GM12878 (cell line): ENCODE data around the gene KDM6B. TPM values are rescaled to one million over a fixed set of nuclear protein-coding genes. Genes with fewer than 3 reads are reported as not detected.

Experiments
- ATF3 ChIP-seq: IDR thresholded peaks from 2 replicates; pipeline ENCODE4 v1.6.1; 2011; ENCODE audit warnings: low read depth, mild to moderate bottlenecking, low read length, moderate library complexity, borderline replicate concordance; ENCODE audit errors: extremely low read depth
- CBFB ChIP-seq: IDR thresholded peaks from 2 replicates; pipeline ENCODE4 v1.6.1; 2016; ENCODE audit warnings: antibody characterized with exemption, low read depth
- E4F1 ChIP-seq: fragments of 450-650 bp; IDR thresholded peaks from 2 replicates; pipeline ENCODE4 v1.6.1; 2018; ENCODE audit warnings: borderline replicate concordance, mild to moderate bottlenecking; ENCODE audit not compliant: partially characterized antibody
- EED ChIP-seq: sonication (generic); IDR thresholded peaks from 2 replicates; pipeline ENCODE4 v1.6.1; 2016; ENCODE audit warnings: antibody characterized with exemption, low read depth
- FOS ChIP-seq: IDR thresholded peaks from 3 replicates; pipeline ENCODE4 v1.6.1; 2011; ENCODE audit warnings: borderline replicate concordance; ENCODE audit not compliant: insufficient read length; ENCODE audit errors: extremely low read depth
- FOXK2 ChIP-seq: fragments of 450-650 bp; IDR thresholded peaks from 2 replicates; pipeline ENCODE4 v1.6.1; 2017; ENCODE audit warnings: mild to moderate bottlenecking, moderate library complexity
- HDAC6 ChIP-seq: fragments of 200-600 bp; sonication (generic); IDR thresholded peaks from one replicate; pipeline ENCODE4 v1.8.0; 2017; ENCODE audit warnings: antibody characterized with exemption; ENCODE audit not compliant: unreplicated experiment
- KDM1A ChIP-seq: fragments of 200-600 bp; sonication (generic); IDR thresholded peaks from 2 replicates; pipeline ENCODE4 v1.6.1; 2016; ENCODE audit warnings: borderline replicate concordance
- NFIC ChIP-seq: IDR thresholded peaks from 2 replicates; pipeline ENCODE4 v1.6.1; 2012; ENCODE audit warnings: low read depth, mild to moderate bottlenecking, inconsistent platforms, low read length, moderate library complexity
- NFYB ChIP-seq: IDR thresholded peaks from 2 replicates; pipeline ENCODE4 v1.6.1; 2011; ENCODE audit warnings: low read depth, mild to moderate bottlenecking, low read length, improper control_type of control experiment, moderate library complexity; ENCODE audit not compliant: insufficient read depth
- NKRF ChIP-seq: fragments of 450-650 bp; conservative IDR thresholded peaks from 2 replicates; pipeline ENCODE4 v1.6.1; 2017; ENCODE audit warnings: mild to moderate bottlenecking, moderate library complexity
- POU2F2 ChIP-seq: IDR thresholded peaks from 3 replicates; pipeline ENCODE4 v1.6.1; 2011; ENCODE audit warnings: low read depth, mild to moderate bottlenecking, low read length, borderline replicate concordance
- RAD21 ChIP-seq: IDR thresholded peaks from 2 replicates; pipeline ENCODE4 v1.6.1; 2011; ENCODE audit warnings: mild to moderate bottlenecking, low read depth, low read length, moderate library complexity; ENCODE audit not compliant: insufficient read depth
- SREBF1 ChIP-seq: IDR thresholded peaks from 2 replicates; pipeline ENCODE4 v1.6.1; 2012; ENCODE audit warnings: mild to moderate bottlenecking, low read length
- YY1 ChIP-seq: IDR thresholded peaks from 2 replicates; pipeline ENCODE4 v1.6.1; 2011; ENCODE audit warnings: low read depth, mild to moderate bottlenecking, low read length
- ZNF207 ChIP-seq: fragments of 450-650 bp; IDR thresholded peaks from 2 replicates; pipeline ENCODE4 v1.6.1; 2014; ENCODE audit warnings: antibody characterized with exemption, mild to moderate bottlenecking, borderline replicate concordance
- polyA plus RNA-seq, 11 experiments: library from polyadenylated mRNA; depleted of rRNA in 4 of 11; unstranded in 6 of 11; stranded (reverse) in 5 of 11; fragments of >200 nt; fragmentation: Nextera tagmentation in 4 of 11; fragmentation: Illumina TruSeq in 1 of 11; extraction: Ambion mirVana in 4 of 11; extraction: Trizol in 1 of 11; gene quantifications; 1 replicate in 1 of 11; 2 replicates in 10 of 11; pipeline versions ENCODE4 v1.2.1 to v1.2.3, GENCODE V29; 2011 to 2016; ENCODE audit warnings: inconsistent platforms in 2 of 11, missing spikeins in 2 of 11, low read depth in 1 of 11
- total RNA-seq, 4 experiments: library from RNA; depleted of rRNA in 3 of 4; stranded (reverse); fragments of >200 nt in 3 of 4; fragmentation: Illumina TruSeq in 1 of 4; extraction: Trizol in 1 of 4; gene quantifications; 2 replicates each; pipeline versions ENCODE4 v1.2.1 to v1.2.3, GENCODE V29; 2013 to 2021
- TF ChIP-seq, protein P1 (sequence below): fragments of 450-650 bp; IDR thresholded peaks from 2 replicates; pipeline ENCODE4 v1.6.1; 2017; ENCODE audit warnings: borderline replicate concordance
- TF ChIP-seq, protein P2 (sequence below): fragments of 150-350 bp; IDR thresholded peaks from 2 replicates; pipeline ENCODE4 v1.6.1; 2014; ENCODE audit warnings: mild to moderate bottlenecking, low read depth, low read length
- TF ChIP-seq, protein P3 (sequence below): fragments of 450-650 bp; IDR thresholded peaks from 2 replicates; pipeline ENCODE4 v1.6.1; 2017; ENCODE audit warnings: low read depth, mild to moderate bottlenecking, moderate library complexity

Gene KDM6B
- total and polyA plus RNA-seq, 10 of the 15 experiments (the other 5 are each of a cell fraction or from before 2014, with no cell fraction given), result 0.05 to 33.5 (median 2.3) TPM

DNA sequence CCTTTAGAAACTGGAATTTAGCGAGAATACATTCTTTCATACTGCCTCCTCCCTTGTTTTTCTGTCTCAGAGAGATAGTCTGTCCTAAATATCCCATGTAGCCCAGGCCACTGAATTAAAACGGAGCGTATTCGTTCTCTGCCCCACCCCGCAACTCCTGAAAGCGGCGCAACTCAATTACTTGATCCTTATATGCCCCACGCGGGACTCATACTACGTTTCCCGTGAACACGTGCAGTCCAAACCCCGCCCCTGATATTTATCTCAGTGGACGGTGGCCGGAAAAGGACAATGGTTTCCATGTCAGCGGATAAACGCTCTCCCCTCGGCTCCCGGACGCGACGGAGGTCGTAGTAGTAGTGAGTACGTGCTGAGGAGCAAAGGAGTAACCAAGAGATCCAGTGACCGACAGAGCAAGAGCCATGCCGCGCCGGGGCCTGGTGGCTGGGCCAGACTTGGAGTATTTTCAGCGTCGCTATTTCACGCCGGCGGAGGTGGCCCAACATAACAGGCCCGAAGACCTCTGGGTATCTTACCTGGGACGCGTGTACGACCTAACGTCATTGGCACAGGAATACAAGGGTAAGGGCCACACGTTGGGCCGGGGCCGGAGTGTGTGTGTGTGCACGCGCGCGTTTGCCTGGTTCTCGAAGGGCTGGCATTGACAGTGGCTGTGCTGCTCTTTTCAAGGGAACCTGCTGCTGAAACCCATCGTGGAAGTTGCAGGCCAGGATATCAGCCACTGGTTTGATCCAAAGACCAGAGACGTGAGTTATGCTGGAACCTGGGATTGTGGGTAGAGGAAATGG is 23.9 kb downstream of the KDM6B start, which contains the start of gene CYB5D1 (continued):
- TF ChIP-seq NKRF (peak; percentile 97), KDM1A (no peak), NFIC (0 out of 2 replicates have a peak, but pooled peaks have one; percentile 1), YY1 (peak; percentile 40; the same call in 1 of the 2 replicates), CBFB (no peak), E4F1 (no peak), FOXK2 (peak; percentile 78), POU2F2 (peak; percentile 30; the same call in 1 of the 3 replicates), HDAC6 (no peak), RAD21 (no peak), NFYB (no peak), FOS (no peak), ZNF207 (no peak), SREBF1 (no peak), EED (no peak), ATF3 (no peak)
- TF ChIP-seq, protein P1, sequence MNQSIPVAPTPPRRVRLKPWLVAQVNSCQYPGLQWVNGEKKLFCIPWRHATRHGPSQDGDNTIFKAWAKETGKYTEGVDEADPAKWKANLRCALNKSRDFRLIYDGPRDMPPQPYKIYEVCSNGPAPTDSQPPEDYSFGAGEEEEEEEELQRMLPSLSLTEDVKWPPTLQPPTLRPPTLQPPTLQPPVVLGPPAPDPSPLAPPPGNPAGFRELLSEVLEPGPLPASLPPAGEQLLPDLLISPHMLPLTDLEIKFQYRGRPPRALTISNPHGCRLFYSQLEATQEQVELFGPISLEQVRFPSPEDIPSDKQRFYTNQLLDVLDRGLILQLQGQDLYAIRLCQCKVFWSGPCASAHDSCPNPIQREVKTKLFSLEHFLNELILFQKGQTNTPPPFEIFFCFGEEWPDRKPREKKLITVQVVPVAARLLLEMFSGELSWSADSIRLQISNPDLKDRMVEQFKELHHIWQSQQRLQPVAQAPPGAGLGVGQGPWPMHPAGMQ, result no peak
- TF ChIP-seq, protein P2, sequence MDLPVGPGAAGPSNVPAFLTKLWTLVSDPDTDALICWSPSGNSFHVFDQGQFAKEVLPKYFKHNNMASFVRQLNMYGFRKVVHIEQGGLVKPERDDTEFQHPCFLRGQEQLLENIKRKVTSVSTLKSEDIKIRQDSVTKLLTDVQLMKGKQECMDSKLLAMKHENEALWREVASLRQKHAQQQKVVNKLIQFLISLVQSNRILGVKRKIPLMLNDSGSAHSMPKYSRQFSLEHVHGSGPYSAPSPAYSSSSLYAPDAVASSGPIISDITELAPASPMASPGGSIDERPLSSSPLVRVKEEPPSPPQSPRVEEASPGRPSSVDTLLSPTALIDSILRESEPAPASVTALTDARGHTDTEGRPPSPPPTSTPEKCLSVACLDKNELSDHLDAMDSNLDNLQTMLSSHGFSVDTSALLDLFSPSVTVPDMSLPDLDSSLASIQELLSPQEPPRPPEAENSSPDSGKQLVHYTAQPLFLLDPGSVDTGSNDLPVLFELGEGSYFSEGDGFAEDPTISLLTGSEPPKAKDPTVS, result no peak
- TF ChIP-seq, protein P3, sequence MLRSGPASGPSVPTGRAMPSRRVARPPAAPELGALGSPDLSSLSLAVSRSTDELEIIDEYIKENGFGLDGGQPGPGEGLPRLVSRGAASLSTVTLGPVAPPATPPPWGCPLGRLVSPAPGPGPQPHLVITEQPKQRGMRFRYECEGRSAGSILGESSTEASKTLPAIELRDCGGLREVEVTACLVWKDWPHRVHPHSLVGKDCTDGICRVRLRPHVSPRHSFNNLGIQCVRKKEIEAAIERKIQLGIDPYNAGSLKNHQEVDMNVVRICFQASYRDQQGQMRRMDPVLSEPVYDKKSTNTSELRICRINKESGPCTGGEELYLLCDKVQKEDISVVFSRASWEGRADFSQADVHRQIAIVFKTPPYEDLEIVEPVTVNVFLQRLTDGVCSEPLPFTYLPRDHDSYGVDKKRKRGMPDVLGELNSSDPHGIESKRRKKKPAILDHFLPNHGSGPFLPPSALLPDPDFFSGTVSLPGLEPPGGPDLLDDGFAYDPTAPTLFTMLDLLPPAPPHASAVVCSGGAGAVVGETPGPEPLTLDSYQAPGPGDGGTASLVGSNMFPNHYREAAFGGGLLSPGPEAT, result peak; percentile 84; the same call in 1 of the 2 replicates
